ENCODE data around the gene DDX6. TPM values are rescaled to one million over a fixed set of nuclear protein-coding genes. Genes with fewer than 3 reads are reported as not detected.

The DDX6 gene
- total RNA-seq, 1 experiment from 2014 or later, result 59.4 TPM

DNA sequence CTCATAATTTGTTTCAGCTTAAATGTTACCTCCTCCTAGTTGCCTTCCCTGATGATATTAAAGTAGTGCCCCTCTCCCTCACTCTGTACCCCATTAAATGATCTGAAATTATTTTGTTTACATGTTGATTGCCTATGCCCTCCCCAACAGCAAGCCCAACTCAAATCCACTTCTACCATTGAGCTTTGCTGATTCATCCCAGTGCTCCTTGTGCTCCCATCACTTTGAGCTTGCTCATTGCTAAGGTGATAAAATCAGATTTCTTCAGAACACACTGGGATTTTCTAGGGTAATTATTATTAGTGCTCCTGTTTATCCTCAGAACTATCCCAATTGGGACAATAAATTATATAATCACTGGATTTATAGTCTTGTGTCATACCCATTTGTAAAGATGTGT, 8.4 kb upstream of the DDX6 start:
- Histone ChIP-seq H3K27ac (ENCODE audit: low read length) (no peak overlapping the region), H3K9me2 (replicated peaks; ENCODE audit: low read length) (no peaks in the 10 kb centered on the region), H3K79me2 (ENCODE audit: low read length) (no peaks in the 10 kb centered on the region), H4K20me1 (ENCODE audit: low read length) (no peaks in the 10 kb centered on the region), H3K9ac (ENCODE audit: low read length) (no peak overlapping the region), H2AFZ (ENCODE audit: low read length) (no peak overlapping the region), H3K9me3 (ENCODE audit: low read length) (no peaks in the 10 kb centered on the region), H3K36me3 (ENCODE audit: low read depth, low read length) (no peaks in the 10 kb centered on the region), H3K4me1 (ENCODE audit: insufficient read depth, low read length) (no peaks in the 10 kb centered on the region), H3K4me3 (ENCODE audit: low read length) (no peak overlapping the region), H3F3A (ENCODE audit: low read length, unreplicated experiment) (no peaks in the 10 kb centered on the region), H3K27me3 (ENCODE audit: low read length) (no peaks in the 10 kb centered on the region), H3K4me2 (ENCODE audit: low read length) (no peak overlapping the region)
- ATAC-seq, result no peak
- TF ChIP-seq EZH2phosphoT487 (IDR thresholded peaks at IDR 0.05; ENCODE audit: borderline replicate concordance, low read length), result no peak
- TF ChIP-seq EZH2 (IDR thresholded peaks at IDR 0.05; ENCODE audit: low read length, unreplicated experiment), result no peak
- TF ChIP-seq, protein P1, sequence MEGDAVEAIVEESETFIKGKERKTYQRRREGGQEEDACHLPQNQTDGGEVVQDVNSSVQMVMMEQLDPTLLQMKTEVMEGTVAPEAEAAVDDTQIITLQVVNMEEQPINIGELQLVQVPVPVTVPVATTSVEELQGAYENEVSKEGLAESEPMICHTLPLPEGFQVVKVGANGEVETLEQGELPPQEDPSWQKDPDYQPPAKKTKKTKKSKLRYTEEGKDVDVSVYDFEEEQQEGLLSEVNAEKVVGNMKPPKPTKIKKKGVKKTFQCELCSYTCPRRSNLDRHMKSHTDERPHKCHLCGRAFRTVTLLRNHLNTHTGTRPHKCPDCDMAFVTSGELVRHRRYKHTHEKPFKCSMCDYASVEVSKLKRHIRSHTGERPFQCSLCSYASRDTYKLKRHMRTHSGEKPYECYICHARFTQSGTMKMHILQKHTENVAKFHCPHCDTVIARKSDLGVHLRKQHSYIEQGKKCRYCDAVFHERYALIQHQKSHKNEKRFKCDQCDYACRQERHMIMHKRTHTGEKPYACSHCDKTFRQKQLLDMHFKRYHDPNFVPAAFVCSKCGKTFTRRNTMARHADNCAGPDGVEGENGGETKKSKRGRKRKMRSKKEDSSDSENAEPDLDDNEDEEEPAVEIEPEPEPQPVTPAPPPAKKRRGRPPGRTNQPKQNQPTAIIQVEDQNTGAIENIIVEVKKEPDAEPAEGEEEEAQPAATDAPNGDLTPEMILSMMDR (conservative IDR thresholded peaks at IDR 0.05; ENCODE audit: low read depth, low read length), result no peak
- no peak for DNase-seq
- BruUV-seq (replicated peaks), result no TSS peak
- intact Hi-C loops (cut with micrococcal nuclease), result no loop called here
- CTCF ChIA-PET, result interaction anchor here (1.0 kb wide), 1 partner anchor 109 kb away, joined by 3 read pairs; no protein-coding TSS in a partner anchor
- POLR2A ChIA-PET (ENCODE audit: unreplicated experiment), result no interaction called here

DNA sequence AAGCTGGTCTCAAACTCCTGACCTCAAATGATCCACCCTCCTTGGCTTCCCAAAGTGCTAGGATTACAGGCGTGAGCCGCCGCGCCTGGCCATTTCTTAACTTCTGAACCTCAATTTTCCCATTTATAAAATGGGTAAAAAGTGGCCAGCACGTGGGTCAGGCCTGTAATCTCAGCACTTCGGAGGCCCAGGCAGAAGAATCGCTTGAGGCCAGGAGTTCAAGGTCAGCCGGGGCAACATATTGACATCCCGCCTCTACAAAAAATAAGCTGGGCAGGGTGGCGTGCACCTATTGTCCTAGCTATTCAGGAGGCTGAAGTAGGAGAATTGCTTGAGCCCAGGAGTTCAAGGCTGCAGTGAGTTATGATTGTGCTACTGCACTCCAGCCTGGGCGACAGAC, 6.5 kb upstream of the DDX6 start:
- TF ChIP-seq, protein P1 (conservative IDR thresholded peaks at IDR 0.05; ENCODE audit: low read depth, low read length), result no peak
- no peak for TF ChIP-seq EZH2phosphoT487 (IDR thresholded peaks at IDR 0.05; ENCODE audit: borderline replicate concordance, low read length)
- TF ChIP-seq EZH2 (IDR thresholded peaks at IDR 0.05; ENCODE audit: low read length, unreplicated experiment), result no peak
- Histone ChIP-seq H3F3A (ENCODE audit: low read length, unreplicated experiment) (no peaks in the 10 kb centered on the region), H3K27ac (ENCODE audit: low read length) (no peak overlapping the region), H4K20me1 (ENCODE audit: low read length) (no peaks in the 10 kb centered on the region), H2AFZ (ENCODE audit: low read length) (no peak overlapping the region), H3K9me3 (ENCODE audit: low read length) (no peaks in the 10 kb centered on the region), H3K9ac (ENCODE audit: low read length) (no peak overlapping the region), H3K4me2 (ENCODE audit: low read length) (no peak overlapping the region), H3K27me3 (ENCODE audit: low read length) (no peaks in the 10 kb centered on the region), H3K36me3 (ENCODE audit: low read depth, low read length) (no peaks in the 10 kb centered on the region), H3K79me2 (ENCODE audit: low read length) (no peaks in the 10 kb centered on the region), H3K4me3 (ENCODE audit: low read length) (no peak overlapping the region), H3K4me1 (ENCODE audit: insufficient read depth, low read length) (peaks cover 2% of the 10 kb centered on the region; the same call in 1 of the 2 replicates), H3K9me2 (replicated peaks; ENCODE audit: low read length) (no peaks in the 10 kb centered on the region)
- no peak for ATAC-seq
- no peak for DNase-seq
- intact Hi-C loops (cut with micrococcal nuclease), result no loop called here
- CTCF ChIA-PET, result no interaction called here
- no TSS peak for BruUV-seq (replicated peaks)
- POLR2A ChIA-PET (ENCODE audit: unreplicated experiment), result no interaction called here

GRCh38 chr11:118792570-118793124, 1.7 kb upstream of the DDX6 start:
- Histone ChIP-seq H3K36me3 (ENCODE audit: low read depth, low read length) (no peaks in the 10 kb centered on the region), H3K9ac (ENCODE audit: low read length) (no peak overlapping the region), H2AFZ (ENCODE audit: low read length) (peak overlapping the region; percentile 97), H3K9me3 (ENCODE audit: low read length) (no peaks in the 10 kb centered on the region), H3K27me3 (ENCODE audit: low read length) (no peaks in the 10 kb centered on the region), H3K4me2 (ENCODE audit: low read length) (peak overlapping the region; percentile 99), H3K4me3 (ENCODE audit: low read length) (peak overlapping the region; percentile 88), H3K27ac (ENCODE audit: low read length) (no peak overlapping the region), H3F3A (ENCODE audit: low read length, unreplicated experiment) (no peaks in the 10 kb centered on the region), H3K4me1 (ENCODE audit: insufficient read depth, low read length) (peaks cover 19% of the 10 kb centered on the region), H3K9me2 (replicated peaks; ENCODE audit: low read length) (no peaks in the 10 kb centered on the region), H4K20me1 (ENCODE audit: low read length) (peaks cover 17% of the 10 kb centered on the region), H3K79me2 (ENCODE audit: low read length) (peaks cover 42% of the 10 kb centered on the region)
- peak; percentile 48 for ATAC-seq
- CTCF ChIA-PET, result no interaction called here
- TF ChIP-seq, protein P1 (conservative IDR thresholded peaks at IDR 0.05; ENCODE audit: low read depth, low read length), result no peak
- POLR2A ChIA-PET (ENCODE audit: unreplicated experiment), result interaction anchor here (0.6 to 0.7 kb wide), 2 partner anchors 87 to 170 kb away, joined by 3 read pairs; no protein-coding TSS in a partner anchor
- TSS peak; percentile 38 for BruUV-seq (replicated peaks)
- peak; percentile 79 for DNase-seq
- intact Hi-C loops (cut with micrococcal nuclease), result loop anchor here (1.0 kb wide), 1 partner anchor 136 kb away; no protein-coding TSS in a partner anchor
